HG03066 (cell line): ENCODE results near the gene MAD1L1.

ENCODE experiments used
- ATAC-seq: cut with Tn5 transposase; IDR thresholded peaks from one replicate; pipeline ENCODE4 v1.9.1; 2021; ENCODE audit warnings: low read depth; ENCODE audit not compliant: unreplicated experiment

Gene MAD1L1

GRCh38 chr7:1913466-1914282, 319.1 kb downstream of the MAD1L1 start:
- no peak for ATAC-seq

- no peak for ATAC-seq
These were observed 319.9 kb downstream of the MAD1L1 start for GRCh38 chr7:1912593-1913465.

- ATAC-seq = no peak
These were observed 321.2 kb downstream of the MAD1L1 start for GRCh38 chr7:1911571-1911970.

- ATAC-seq = no peak
These were observed 321.9 kb downstream of the MAD1L1 start for GRCh38 chr7:1910827-1911226.

GRCh38 chr7:1910081-1910685, 322.6 kb downstream of the MAD1L1 start:
- no peak for ATAC-seq

GRCh38 chr7:1909476-1909875, 323.3 kb downstream of the MAD1L1 start:
- ATAC-seq = no peak

- ATAC-seq = no peak
These were observed 323.8 kb downstream of the MAD1L1 start for GRCh38 chr7:1908823-1909420.

- ATAC-seq = no peak
These were observed 324.9 kb downstream of the MAD1L1 start for GRCh38 chr7:1907751-1908365.

- ATAC-seq = no peak
These were observed 325.6 kb downstream of the MAD1L1 start for GRCh38 chr7:1906988-1907745.

GRCh38 chr7:1906087-1906830, 326.5 kb downstream of the MAD1L1 start:
- no peak for ATAC-seq

- no peak for ATAC-seq
These were observed 330.4 kb downstream of the MAD1L1 start for GRCh38 chr7:1902231-1902855.

GRCh38 chr7:1901431-1902210, 331.1 kb downstream of the MAD1L1 start:
- no peak for ATAC-seq

- no peak for ATAC-seq
These were observed 331.9 kb downstream of the MAD1L1 start for GRCh38 chr7:1900847-1901246.

- no peak for ATAC-seq
These were observed 332.6 kb downstream of the MAD1L1 start for GRCh38 chr7:1899951-1900762.

- ATAC-seq = no peak
These were observed 333.5 kb downstream of the MAD1L1 start for GRCh38 chr7:1899196-1899595.

GRCh38 chr7:1898628-1899185, 334.0 kb downstream of the MAD1L1 start:
- no peak for ATAC-seq
